ENCODE data around the gene CPNE5.

Gene CPNE5

DNA sequence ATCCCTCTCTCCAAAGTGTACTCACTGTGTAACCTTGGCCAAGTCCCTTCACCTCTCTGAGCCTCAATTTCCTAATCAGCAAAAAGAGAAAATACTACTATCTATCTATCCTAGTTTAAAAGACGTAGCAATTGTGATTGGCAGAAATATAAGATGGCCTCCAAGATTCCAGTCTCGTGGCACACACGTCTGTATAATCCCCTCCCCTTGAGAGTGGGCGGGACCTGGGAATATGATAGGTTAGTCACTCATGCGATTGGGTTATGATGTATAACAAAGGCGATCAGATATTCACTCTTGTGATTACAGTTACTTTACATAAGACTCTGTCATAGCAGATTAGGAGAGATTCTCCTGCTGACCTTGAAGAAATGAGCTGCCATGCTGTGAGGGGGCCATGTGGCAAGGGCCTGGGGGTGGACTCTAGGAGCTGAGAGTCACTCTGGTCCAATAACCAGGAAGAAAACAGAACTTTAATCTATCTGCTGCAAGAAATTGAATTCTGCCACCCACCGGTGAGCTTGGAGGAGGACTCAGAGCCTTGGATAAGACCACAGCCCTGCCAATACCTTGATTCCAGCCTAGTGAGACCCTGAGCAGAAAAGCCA is 6.0 kb downstream of the CPNE5 start:
- DNase-seq = no peak

DNA sequence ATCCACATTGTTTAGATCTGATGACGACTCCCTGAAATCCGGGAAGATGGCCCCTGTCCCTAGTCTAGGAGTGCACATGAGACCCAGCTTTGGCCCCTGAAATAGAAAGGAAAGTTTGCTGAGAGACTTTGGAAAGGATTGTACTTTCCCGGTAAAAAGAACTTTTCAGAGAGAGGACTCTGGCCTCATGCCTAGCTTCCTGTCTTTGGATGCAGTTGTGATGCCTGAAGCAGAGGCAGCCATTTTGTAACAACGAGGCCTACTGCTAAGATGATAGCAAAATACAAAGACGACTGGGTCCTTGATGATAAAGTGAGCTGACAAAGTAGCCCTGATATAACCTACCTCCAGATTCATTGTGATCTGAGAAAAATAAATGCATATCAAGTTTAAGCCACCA is 6.9 kb downstream of the CPNE5 start:
- no peak for DNase-seq

DNA sequence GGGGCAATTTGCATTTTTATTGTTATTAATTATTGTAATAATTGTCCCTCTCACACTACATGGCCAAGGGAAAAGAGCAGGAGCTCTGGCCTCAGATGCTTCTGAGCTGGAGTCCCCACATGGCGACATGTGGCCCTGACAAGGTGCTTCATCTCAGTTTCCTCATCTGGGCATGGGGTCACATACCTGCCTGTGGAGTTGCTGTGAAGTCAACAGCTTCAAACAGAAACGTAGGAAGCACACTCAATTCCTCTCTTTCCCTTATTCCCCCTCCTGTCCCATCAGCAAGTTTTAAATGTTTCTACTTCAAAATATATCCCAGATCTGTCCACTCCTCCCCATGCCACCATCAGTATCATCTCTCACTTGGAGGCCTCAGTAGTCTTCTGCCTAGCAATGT is 8.7 kb downstream of the CPNE5 start:
- no peak for DNase-seq

- DNase-seq = no peak
Observed at GRCh38 chr6:36829919-36830544, 9.2 kb downstream of the CPNE5 start.

DNA sequence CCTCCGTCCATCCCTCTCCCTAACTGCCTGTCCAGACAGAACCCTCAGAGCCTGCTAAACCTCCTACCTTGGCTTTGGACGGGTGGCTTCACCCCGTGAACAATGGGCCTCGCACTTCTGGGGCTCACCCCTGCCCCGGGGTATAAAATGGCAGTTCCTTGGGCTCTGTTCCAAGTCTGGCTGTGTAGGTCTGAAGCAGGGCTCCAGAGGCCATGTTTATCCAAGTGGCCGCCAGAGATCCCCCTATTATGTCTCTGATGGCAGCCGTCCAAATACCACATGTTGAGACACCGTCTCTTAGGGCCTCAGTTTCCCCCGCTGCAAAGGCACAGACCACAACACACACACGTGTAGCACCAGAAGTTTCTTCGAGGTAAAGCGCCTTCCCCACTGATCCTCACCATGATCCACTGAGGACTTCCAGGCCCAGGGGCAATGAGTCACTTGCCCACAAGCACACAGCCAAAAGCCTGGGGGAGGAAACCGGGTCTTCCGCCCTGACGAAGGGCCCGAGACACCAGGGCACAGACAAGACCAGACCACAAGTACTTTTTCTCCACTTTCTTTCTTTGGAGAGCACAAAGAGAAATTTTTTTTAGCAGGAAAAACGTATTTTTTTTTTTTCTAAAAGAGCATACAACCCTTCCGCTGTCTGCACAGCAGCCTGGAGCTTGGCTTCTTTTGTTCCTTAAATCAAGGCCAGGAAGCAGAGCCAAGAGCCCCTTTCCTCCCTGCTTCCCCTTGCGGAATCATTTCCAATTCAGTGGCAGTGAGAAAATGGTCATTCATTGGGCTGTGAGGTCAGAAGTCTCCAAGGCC is 11.8 kb downstream of the CPNE5 start:
- DNase-seq = no peak

- DNase-seq = no peak
Observed at GRCh38 chr6:36826520-36827227, 12.6 kb downstream of the CPNE5 start.

DNA sequence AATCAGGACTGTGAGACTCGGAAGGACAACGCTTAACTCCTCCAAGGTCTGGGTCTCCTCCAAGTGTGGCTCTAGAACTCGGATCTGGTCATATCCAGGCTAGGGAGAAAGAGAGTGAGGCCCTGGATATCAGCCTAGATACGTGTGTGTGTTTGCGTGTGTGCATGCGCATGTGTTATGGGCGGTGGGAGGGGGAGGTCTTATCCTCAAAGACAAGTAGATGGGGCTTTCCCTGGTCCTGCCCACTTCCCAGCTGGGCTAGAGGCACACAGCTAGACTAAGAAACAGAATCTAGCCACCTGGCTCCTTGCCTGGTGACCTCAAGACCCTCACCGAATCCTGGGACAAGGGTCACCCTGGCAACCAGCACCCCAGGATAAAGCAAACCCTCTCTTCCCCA is 13.2 kb downstream of the CPNE5 start:
- no peak for DNase-seq

- no peak for DNase-seq
Observed at GRCh38 chr6:36825452-36825851, 13.8 kb downstream of the CPNE5 start.

DNA sequence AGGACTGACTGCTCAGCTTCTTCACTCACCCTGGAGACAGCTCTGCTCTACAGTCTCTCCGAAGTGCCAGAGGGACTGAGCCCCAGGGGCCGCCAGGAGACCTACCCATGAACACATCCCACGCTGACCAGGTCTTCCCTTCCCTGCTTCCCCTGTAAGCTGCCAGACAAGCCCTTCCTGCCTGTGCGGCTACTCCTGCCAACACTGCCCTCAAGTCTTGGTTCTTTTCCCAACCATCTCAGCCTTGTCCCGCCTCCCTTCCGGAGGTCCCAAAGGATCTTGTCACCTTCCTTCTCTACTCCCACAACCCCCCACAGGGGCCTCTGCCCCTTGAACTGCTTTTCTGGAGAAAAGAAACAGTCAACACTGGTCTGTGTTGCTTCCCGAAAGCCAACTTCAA is 15.0 kb downstream of the CPNE5 start:
- DNase-seq = no peak

DNA sequence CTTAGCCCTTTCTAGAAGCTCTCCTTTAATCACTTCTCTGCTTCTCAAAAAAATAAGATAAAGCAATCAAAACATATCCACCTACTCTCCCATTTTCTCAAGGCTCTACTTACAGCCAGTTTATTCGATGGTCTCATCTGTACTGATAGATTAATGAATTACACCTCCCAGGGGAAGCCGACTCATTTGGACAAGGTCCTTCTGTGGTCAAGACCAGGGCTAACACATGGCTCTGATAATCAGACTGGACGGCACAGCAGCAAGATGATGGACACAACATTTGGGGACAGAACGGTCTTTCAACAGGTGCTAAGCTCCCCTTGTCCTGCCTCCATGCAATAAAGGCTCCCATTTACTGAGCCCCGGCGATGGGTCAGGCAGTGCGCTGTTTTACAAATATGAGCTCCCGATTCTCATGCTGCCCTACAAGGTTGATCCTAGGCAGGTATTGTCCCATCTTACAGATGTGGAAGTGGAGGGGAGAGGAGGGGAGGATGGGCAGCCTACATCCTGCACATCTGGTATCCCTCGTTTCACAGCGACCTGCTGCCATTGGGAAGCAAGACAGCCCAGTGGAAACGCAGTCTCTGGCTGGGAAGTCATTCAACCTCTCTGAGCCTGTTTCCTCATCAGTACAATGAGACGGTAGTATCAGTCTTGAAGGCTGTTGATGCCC is 15.7 kb downstream of the CPNE5 start:
- DNase-seq = no peak

- no peak for DNase-seq
Observed at GRCh38 chr6:36822506-36823269, 16.6 kb downstream of the CPNE5 start.

- DNase-seq = no peak
Observed at GRCh38 chr6:36821581-36822335, 17.5 kb downstream of the CPNE5 start.

- no peak for DNase-seq
Observed at GRCh38 chr6:36820700-36821580, 18.3 kb downstream of the CPNE5 start.

GRCh38 chr6:36818756-36819155 is 20.5 kb downstream of the CPNE5 start:
- DNase-seq = no peak

GRCh38 chr6:36817847-36818246 is 21.4 kb downstream of the CPNE5 start:
- no peak for DNase-seq

DNA sequence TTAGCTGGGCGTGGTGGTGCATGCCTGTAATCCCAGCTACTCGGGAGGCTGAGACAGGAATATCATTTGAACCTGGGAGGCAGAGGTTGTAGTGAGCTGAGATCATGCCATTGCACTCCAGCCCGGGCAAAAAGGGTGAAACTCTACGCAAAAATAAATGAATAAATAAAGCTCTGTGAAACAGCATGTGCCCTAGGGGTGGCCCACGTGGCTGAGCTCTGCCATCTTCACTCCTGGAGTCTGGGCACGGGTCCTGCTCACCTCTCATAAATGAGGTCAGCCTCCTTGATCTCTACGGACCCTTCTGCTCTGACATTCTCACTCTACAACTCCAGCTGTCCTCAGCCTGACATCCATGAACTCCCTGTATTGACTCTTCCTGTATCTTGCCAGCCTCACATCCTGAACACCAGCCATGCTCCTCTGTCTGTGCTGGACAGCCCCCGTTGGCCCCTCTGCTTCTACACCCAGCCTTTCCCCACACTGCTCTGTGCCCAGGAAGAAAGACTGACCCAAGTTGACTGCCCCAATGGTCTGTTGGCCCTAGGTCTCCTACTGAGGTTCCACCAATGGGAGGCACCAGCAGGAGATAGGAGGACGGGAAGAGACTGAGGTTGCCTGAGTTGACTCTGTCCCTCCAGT is 21.9 kb downstream of the CPNE5 start:
- no peak for DNase-seq

DNA sequence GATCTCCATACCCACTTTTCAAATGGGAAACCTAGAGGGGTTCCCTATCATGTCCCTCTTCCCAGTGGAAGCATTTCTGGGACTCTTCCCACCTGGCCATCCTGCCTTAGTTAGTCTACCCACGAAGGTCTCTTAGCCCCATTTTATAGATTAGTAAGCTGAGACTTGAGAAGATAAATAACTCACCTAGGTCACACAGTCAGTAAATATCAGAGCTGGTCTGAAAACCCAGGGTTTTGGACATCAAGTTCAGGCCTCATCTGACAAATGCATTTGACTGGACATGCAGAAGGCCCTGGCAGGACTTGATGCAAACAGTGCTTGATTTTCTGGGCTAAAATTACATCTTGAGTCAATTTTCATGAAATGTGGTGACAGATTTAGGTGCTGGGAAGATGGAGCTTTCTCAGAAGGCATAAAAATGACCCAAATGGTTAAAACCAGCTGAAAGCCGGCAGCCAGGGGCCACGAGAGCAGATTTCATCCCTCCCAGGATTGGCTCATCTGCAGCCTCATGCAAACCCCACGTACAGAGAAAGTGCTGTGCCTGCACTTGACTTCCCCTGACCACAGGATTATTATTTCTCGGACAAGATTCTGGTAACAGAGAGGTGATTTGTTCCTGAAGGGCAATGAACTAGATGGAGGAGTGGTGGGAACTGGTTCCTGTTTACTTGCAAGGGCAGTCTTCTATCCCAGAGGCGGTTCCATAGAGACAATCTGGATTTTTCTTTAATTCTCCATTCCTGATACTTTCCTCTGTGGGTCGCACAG is 23.1 kb downstream of the CPNE5 start:
- DNase-seq = no peak

DNA sequence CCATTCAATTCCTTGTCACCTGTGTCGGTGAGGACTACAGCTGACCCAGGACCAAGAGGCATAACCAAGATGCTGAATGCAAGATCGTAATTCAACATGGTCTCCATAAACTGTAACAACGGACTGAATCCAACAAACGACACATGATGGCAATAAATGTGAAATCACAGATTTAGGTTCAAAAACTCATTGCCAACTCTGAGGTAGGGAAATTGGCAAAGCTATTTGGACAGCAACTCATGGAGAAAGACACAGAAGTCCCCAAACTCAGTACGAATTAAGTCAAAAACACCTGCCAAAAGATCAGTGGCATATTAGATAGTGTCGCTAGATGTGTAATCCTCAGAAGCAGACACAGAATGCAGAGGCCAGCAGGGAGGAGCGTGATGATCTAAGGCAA is 25.0 kb downstream of the CPNE5 start:
- DNase-seq = no peak

DNA sequence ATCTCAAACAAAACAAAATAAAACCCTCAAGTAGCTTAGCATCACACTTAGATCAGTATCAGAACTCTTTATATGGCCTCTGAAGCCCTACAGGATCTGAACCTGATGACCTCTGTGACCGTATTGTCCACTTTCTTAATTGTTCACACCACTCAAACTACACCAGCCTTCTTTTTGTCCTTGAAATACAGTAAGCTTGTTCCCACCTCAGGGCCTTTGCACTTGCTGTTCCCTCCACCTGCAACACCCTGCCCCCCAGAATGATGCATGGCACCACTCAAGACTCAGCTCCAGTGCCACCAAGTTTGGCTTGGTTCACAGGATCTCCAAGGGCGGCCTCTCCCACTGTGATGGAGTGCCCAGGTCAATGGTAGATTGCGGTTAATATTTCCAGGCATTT is 25.7 kb downstream of the CPNE5 start:
- no peak for DNase-seq
